Measurements from ENCODE around the gene LPIN1.
"Not testable (repeated sequence)": the region's sequence is repeated elsewhere in the genome, so short reads cannot be mapped to it uniquely, and the experiment has no call there.

GRCh38 chr2:11759182-11759975 lies 12.9 kb downstream of the LPIN1 start:
- TF ChIP-seq CTCF, POLR2AphosphoS5, POLR2A (IDR thresholded peaks at IDR 0.05): not testable (repeated sequence)

Measured in breast epithelium (tissue), 3 donors.